ENCODE measurements around the gene CATSPERD. TPM values are rescaled to one million over a fixed set of nuclear protein-coding genes. Genes with fewer than 3 reads are reported as not detected.

Gene CATSPERD
- total and polyA plus RNA-seq, 9 of the 15 experiments (the other 6 are each of a cell fraction or from before 2014, with no cell fraction given), result not detected

- TF ChIP-seq, protein P1, sequence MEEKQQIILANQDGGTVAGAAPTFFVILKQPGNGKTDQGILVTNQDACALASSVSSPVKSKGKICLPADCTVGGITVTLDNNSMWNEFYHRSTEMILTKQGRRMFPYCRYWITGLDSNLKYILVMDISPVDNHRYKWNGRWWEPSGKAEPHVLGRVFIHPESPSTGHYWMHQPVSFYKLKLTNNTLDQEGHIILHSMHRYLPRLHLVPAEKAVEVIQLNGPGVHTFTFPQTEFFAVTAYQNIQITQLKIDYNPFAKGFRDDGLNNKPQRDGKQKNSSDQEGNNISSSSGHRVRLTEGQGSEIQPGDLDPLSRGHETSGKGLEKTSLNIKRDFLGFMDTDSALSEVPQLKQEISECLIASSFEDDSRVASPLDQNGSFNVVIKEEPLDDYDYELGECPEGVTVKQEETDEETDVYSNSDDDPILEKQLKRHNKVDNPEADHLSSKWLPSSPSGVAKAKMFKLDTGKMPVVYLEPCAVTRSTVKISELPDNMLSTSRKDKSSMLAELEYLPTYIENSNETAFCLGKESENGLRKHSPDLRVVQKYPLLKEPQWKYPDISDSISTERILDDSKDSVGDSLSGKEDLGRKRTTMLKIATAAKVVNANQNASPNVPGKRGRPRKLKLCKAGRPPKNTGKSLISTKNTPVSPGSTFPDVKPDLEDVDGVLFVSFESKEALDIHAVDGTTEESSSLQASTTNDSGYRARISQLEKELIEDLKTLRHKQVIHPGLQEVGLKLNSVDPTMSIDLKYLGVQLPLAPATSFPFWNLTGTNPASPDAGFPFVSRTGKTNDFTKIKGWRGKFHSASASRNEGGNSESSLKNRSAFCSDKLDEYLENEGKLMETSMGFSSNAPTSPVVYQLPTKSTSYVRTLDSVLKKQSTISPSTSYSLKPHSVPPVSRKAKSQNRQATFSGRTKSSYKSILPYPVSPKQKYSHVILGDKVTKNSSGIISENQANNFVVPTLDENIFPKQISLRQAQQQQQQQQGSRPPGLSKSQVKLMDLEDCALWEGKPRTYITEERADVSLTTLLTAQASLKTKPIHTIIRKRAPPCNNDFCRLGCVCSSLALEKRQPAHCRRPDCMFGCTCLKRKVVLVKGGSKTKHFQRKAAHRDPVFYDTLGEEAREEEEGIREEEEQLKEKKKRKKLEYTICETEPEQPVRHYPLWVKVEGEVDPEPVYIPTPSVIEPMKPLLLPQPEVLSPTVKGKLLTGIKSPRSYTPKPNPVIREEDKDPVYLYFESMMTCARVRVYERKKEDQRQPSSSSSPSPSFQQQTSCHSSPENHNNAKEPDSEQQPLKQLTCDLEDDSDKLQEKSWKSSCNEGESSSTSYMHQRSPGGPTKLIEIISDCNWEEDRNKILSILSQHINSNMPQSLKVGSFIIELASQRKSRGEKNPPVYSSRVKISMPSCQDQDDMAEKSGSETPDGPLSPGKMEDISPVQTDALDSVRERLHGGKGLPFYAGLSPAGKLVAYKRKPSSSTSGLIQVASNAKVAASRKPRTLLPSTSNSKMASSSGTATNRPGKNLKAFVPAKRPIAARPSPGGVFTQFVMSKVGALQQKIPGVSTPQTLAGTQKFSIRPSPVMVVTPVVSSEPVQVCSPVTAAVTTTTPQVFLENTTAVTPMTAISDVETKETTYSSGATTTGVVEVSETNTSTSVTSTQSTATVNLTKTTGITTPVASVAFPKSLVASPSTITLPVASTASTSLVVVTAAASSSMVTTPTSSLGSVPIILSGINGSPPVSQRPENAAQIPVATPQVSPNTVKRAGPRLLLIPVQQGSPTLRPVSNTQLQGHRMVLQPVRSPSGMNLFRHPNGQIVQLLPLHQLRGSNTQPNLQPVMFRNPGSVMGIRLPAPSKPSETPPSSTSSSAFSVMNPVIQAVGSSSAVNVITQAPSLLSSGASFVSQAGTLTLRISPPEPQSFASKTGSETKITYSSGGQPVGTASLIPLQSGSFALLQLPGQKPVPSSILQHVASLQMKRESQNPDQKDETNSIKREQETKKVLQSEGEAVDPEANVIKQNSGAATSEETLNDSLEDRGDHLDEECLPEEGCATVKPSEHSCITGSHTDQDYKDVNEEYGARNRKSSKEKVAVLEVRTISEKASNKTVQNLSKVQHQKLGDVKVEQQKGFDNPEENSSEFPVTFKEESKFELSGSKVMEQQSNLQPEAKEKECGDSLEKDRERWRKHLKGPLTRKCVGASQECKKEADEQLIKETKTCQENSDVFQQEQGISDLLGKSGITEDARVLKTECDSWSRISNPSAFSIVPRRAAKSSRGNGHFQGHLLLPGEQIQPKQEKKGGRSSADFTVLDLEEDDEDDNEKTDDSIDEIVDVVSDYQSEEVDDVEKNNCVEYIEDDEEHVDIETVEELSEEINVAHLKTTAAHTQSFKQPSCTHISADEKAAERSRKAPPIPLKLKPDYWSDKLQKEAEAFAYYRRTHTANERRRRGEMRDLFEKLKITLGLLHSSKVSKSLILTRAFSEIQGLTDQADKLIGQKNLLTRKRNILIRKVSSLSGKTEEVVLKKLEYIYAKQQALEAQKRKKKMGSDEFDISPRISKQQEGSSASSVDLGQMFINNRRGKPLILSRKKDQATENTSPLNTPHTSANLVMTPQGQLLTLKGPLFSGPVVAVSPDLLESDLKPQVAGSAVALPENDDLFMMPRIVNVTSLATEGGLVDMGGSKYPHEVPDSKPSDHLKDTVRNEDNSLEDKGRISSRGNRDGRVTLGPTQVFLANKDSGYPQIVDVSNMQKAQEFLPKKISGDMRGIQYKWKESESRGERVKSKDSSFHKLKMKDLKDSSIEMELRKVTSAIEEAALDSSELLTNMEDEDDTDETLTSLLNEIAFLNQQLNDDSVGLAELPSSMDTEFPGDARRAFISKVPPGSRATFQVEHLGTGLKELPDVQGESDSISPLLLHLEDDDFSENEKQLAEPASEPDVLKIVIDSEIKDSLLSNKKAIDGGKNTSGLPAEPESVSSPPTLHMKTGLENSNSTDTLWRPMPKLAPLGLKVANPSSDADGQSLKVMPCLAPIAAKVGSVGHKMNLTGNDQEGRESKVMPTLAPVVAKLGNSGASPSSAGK (IDR thresholded peaks at IDR 0.05), result peak; percentile 99
- TF ChIP-seq DMBX1 (CRISPR knock-in tag; IDR thresholded peaks at IDR 0.05; ENCODE audit: borderline replicate concordance), result peak; percentile 92
- TF ChIP-seq, protein P2, sequence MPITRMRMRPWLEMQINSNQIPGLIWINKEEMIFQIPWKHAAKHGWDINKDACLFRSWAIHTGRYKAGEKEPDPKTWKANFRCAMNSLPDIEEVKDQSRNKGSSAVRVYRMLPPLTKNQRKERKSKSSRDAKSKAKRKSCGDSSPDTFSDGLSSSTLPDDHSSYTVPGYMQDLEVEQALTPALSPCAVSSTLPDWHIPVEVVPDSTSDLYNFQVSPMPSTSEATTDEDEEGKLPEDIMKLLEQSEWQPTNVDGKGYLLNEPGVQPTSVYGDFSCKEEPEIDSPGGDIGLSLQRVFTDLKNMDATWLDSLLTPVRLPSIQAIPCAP (CRISPR knock-in tag; IDR thresholded peaks at IDR 0.05; ENCODE audit: borderline replicate concordance), result no peak
- TF ChIP-seq CTBP1 (IDR thresholded peaks at IDR 0.05; ENCODE audit: borderline replicate concordance), result peak; percentile 97
- peak; percentile 58; the same call in 1 of the 2 replicates for TF ChIP-seq ZNF41 (CRISPR knock-in tag; conservative IDR thresholded peaks at IDR 0.05)
- no peak for TF ChIP-seq ZC3H4 (CRISPR knock-in tag; IDR thresholded peaks at IDR 0.05; ENCODE audit: borderline replicate concordance)
- TF ChIP-seq, protein P3, sequence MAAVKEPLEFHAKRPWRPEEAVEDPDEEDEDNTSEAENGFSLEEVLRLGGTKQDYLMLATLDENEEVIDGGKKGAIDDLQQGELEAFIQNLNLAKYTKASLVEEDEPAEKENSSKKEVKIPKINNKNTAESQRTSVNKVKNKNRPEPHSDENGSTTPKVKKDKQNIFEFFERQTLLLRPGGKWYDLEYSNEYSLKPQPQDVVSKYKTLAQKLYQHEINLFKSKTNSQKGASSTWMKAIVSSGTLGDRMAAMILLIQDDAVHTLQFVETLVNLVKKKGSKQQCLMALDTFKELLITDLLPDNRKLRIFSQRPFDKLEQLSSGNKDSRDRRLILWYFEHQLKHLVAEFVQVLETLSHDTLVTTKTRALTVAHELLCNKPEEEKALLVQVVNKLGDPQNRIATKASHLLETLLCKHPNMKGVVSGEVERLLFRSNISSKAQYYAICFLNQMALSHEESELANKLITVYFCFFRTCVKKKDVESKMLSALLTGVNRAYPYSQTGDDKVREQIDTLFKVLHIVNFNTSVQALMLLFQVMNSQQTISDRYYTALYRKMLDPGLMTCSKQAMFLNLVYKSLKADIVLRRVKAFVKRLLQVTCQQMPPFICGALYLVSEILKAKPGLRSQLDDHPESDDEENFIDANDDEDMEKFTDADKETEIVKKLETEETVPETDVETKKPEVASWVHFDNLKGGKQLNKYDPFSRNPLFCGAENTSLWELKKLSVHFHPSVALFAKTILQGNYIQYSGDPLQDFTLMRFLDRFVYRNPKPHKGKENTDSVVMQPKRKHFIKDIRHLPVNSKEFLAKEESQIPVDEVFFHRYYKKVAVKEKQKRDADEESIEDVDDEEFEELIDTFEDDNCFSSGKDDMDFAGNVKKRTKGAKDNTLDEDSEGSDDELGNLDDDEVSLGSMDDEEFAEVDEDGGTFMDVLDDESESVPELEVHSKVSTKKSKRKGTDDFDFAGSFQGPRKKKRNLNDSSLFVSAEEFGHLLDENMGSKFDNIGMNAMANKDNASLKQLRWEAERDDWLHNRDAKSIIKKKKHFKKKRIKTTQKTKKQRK (IDR thresholded peaks at IDR 0.05; ENCODE audit: borderline replicate concordance, low read depth, low read length), result no peak
- TF ChIP-seq MAZ (CRISPR knock-in tag; conservative IDR thresholded peaks at IDR 0.05 in 1 of 2, IDR thresholded peaks at IDR 0.05 in 1 of 2), result peak; percentile 86 to 93
- no peak for TF ChIP-seq ZNF778 (CRISPR knock-in tag; IDR thresholded peaks at IDR 0.05)
These were observed 79.1 kb downstream of the CATSPERD start (continued) for GRCh38 chr19:5799247-5800241.

Measured in K562 (cell line).